ENCODE measurements around the gene LRRC4. TPM values are rescaled to one million over a fixed set of nuclear protein-coding genes. Genes with fewer than 3 reads are reported as not detected.

LRRC4 gene
- total RNA-seq, 2 donors from 2014 or later, result 0.17 to 1.9 TPM

DNA sequence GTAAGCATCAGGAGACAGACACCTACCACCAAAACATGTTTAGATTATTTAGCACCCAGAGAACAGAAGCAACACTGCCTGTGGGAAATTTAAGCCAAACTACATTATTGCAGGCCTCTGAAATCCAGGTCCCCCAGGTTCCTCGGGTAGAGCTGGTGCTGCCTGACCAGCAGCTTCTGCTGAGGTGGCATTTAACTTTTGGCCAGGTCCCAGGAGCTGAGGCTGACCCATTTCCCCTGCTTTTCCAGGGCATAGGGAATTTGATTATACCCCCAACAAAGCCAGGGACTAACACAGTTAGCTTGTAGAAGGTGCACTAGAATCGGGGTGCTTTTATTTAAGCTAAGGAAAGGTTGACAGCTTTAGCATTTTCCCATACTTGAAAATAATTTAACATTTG, 4.7 kb downstream of the LRRC4 start:
- TF ChIP-seq, protein P1, sequence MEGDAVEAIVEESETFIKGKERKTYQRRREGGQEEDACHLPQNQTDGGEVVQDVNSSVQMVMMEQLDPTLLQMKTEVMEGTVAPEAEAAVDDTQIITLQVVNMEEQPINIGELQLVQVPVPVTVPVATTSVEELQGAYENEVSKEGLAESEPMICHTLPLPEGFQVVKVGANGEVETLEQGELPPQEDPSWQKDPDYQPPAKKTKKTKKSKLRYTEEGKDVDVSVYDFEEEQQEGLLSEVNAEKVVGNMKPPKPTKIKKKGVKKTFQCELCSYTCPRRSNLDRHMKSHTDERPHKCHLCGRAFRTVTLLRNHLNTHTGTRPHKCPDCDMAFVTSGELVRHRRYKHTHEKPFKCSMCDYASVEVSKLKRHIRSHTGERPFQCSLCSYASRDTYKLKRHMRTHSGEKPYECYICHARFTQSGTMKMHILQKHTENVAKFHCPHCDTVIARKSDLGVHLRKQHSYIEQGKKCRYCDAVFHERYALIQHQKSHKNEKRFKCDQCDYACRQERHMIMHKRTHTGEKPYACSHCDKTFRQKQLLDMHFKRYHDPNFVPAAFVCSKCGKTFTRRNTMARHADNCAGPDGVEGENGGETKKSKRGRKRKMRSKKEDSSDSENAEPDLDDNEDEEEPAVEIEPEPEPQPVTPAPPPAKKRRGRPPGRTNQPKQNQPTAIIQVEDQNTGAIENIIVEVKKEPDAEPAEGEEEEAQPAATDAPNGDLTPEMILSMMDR (IDR thresholded peaks at IDR 0.05), result no peak
- no peak for DNase-seq
- Histone ChIP-seq H3K4me1 (no peaks in the 10 kb centered on the region), H3K27ac (no peak overlapping the region), H3K27me3 (peaks cover 4% of the 10 kb centered on the region), H3K9me3 (no peaks in the 10 kb centered on the region), H3K36me3 (no peaks in the 10 kb centered on the region), H3K4me3 (no peak overlapping the region), H3K9ac (ENCODE audit: low read depth in 2 of 2, low read length in 2 of 2) (no peak overlapping the region)
- intact Hi-C loops (cut with DNase I), result no loop called here

DNA sequence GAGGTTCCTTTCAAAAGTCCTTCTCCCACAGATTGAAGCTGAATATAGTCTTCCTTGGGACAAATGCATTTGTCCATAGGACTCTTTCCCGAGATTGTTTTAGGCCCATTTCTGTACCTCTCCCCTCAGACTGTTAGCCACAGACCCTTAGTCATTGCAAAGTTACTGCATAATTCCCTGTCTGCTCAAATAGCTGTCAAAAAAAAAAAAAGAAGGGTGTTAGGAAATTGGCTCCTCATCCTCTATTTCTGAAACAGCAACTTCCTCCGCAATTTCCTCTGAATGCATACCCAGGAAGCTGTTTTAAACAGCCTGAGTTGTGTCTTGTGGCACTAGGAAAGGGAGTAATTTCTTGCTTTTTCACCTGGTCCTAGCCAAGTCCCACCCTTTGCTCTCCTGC, 5.4 kb downstream of the LRRC4 start:
- intact Hi-C loops (cut with DNase I), result no loop called here

DNA sequence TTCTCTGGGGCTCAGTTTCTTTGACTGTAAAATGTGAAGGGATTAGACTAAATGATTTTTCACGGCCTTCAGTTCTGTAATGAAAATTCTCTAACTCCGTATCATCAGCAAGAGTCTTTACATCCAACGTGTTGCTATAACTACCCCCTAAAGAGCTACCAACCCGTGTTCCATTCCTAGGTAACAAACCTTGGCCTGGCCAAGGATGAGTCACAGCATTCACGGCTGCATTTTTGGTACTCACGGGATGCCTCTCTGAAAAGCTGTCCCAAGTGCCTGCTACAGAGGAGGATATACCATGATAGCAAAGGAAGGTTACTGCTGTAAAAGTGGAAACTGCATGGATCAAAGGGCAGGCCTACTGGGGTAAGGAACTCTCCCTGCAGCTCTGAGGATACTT, 5.9 kb downstream of the LRRC4 start:
- Histone ChIP-seq H3K4me3 (no peak overlapping the region), H3K9me3 (no peaks in the 10 kb centered on the region), H3K27me3 (peaks cover 1% of the 10 kb centered on the region), H3K27ac (no peak overlapping the region), H3K4me1 (no peaks in the 10 kb centered on the region), H3K36me3 (no peaks in the 10 kb centered on the region), H3K9ac (ENCODE audit: low read depth in 2 of 2, low read length in 2 of 2) (no peak overlapping the region)
- DNase-seq, result no peak
- TF ChIP-seq, protein P1 (IDR thresholded peaks at IDR 0.05), result no peak
- intact Hi-C loops (cut with DNase I), result no loop called here

More for the DNA sequence above, 5.4 kb downstream of the LRRC4 start:
- no peak for DNase-seq
- no peak overlapping the region for H3K27ac ChIP-seq
- no peak overlapping the region for H3K4me3 ChIP-seq
- peaks cover 4% of the 10 kb centered on the region for H3K27me3 ChIP-seq
- H3K36me3 ChIP-seq, result no peaks in the 10 kb centered on the region
- no peaks in the 10 kb centered on the region for H3K4me1 ChIP-seq
- no peak overlapping the region for H3K9ac ChIP-seq (ENCODE audit: low read depth in 2 of 2, low read length in 2 of 2)
- no peaks in the 10 kb centered on the region for H3K9me3 ChIP-seq
- TF ChIP-seq, protein P1 (IDR thresholded peaks at IDR 0.05), result no peak

- Histone ChIP-seq H3K36me3 (no peaks in the 10 kb centered on the region), H3K27me3 (no peaks in the 10 kb centered on the region), H3K9me3 (no peaks in the 10 kb centered on the region), H3K4me1 (no peaks in the 10 kb centered on the region), H3K27ac (no peak overlapping the region), H3K4me3 (no peak overlapping the region), H3K9ac (ENCODE audit: low read depth in 2 of 2, low read length in 2 of 2) (no peak overlapping the region)
- intact Hi-C loops (cut with DNase I), result no loop called here
- TF ChIP-seq, protein P1 (IDR thresholded peaks at IDR 0.05), result no peak
- no peak for DNase-seq
These were observed 7.1 kb downstream of the LRRC4 start for GRCh38 chr7:128024151-128024550.

GRCh38 chr7:128022631-128023532, 8.4 kb downstream of the LRRC4 start:
- intact Hi-C loops (cut with DNase I), result no loop called here
- H3K4me1 ChIP-seq, result no peaks in the 10 kb centered on the region
- no peaks in the 10 kb centered on the region for H3K36me3 ChIP-seq
- H3K9me3 ChIP-seq, result no peaks in the 10 kb centered on the region
- TF ChIP-seq, protein P1 (IDR thresholded peaks at IDR 0.05), result no peak
- peak overlapping the region in 1 of 2 donors; percentile 12 for H3K9ac ChIP-seq (ENCODE audit: low read depth in 2 of 2, low read length in 2 of 2)
- no peak overlapping the region for H3K4me3 ChIP-seq
- H3K27me3 ChIP-seq, result no peaks in the 10 kb centered on the region
- no peak for DNase-seq
- H3K27ac ChIP-seq, result no peak overlapping the region

Measured in colonic mucosa (tissue), 4 donors.